Stimulated activated CD8-positive, alpha-beta memory T cell treated with anti-CD3 and anti-CD28 coated beads, Interleukin-7, amount 100 ng/mL, for 4 hours (primary cell): ENCODE measurements around the gene EME1.
"Not testable (repeated sequence)": the region's sequence is repeated elsewhere in the genome, so short reads cannot be mapped to it uniquely, and the experiment has no call there.

Source experiments
- DNase-seq, 2 donors: peaks; one replicate each; pipeline ENCODE4 v3.0.0-alpha.2; 2020; ENCODE audit warnings: low read depth in 2 of 2

EME1 gene

GRCh38 chr17:50426472-50426782 is 53.4 kb downstream of the EME1 start:
- DNase-seq, result no peak

- no peak for DNase-seq
These were observed 54.1 kb downstream of the EME1 start for GRCh38 chr17:50426814-50427787.

GRCh38 chr17:50428126-50428525 is 55.1 kb downstream of the EME1 start:
- not testable (repeated sequence) for DNase-seq

DNA sequence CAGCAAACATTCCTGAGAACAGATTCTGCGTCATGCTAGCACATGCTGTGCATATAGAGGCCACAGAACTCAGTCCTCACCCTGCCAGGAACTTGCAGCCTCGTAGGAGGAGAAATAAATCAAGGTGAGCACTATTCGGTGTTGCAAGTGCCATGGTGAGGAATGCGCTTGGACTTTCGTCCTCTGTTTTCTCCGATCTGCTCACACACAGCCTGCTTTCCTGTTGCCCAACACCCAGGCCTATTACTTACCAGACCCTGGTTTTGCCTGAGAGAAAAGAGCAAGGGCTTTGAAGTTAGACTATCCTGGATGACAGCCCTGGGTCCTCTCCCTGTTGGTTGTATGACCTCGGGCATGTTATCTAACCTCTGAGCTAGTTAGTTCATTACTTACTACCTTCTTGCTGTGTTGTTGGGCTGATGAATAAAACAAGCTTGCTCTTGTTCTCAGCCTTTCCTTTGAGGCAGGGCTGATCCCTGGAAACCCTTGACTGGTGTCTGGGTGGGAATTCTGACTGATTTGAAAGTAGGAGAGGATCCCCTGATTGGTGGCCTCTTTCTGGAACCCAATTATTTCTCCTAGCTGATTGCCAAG is 55.9 kb downstream of the EME1 start:
- no peak for DNase-seq

- no peak for DNase-seq
These were observed 56.8 kb downstream of the EME1 start for GRCh38 chr17:50429793-50430192.
